ENCODE results near the gene ADIPOR2.
"Not testable (repeated sequence)": the region's sequence is repeated elsewhere in the genome, so short reads cannot be mapped to it uniquely, and the experiment has no call there.

Gene ADIPOR2

DNA sequence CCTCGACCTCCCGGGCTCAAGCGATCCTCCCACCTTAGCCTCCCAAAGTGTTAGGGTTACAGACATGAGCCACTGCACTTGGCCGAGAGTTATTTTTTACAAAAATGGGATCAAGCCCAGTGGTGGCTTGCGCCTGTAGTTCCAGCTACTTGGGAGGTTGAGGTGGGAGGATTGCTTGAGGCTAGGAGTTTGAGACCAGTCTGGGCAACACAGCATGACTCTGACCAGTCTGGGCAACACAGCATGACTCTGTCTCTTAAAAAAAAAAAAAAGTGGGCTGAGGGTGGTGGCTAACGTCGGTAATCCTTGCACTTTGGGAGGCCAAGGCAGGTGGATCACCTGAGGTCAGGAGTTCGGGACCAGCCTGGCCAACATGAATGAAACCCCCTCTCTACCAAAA is 4.2 kb downstream of the ADIPOR2 start:
- H3K4me1 ChIP-seq (ENCODE audit: control insufficient read depth in 1 of 2, insufficient read depth in 2 of 2, low read length in 2 of 2): peaks cover 4 to 38% of the 10 kb centered on the region in 2 donors

DNA sequence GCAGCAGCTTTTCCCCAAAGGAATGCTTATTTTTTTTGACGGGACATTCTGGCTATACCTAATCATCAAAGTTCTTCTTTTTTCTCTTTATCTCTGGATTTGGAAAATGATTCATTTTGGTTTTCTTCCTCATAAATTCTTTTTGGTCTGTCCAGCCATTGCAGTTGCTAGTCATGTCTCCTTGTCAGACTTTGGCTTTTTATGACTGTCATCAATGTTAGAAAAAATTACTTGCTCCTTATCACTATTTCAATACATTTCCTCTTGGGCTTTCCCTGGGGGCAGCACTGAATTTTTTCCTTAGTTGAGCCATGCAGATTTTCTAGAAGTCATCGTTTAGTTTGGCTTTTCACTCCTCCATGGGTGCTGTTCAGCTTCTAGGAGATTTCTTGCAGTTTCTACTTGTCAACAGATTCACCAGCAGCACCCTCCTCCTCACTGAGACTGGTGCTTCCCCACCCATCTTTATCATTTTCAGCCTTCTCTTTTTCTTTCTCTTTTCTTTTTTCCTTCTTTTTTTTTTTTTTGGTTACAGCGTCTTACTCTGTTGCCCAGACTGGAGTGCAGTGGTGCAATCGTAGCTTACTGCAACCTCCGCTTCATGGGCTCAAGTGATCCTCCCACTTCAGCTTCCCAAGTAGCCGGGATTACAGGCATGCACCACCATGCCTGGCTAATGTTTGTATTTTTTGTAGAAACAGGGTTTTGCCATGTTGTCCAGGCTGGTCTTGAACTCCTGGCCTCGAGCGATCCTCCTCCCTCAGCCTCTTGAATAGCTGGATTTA is 5.2 kb downstream of the ADIPOR2 start:
- Histone ChIP-seq H3K4me3 (ENCODE audit: low read depth in 1 of 2, low read length in 2 of 2) (no peak overlapping the region), H3K4me1 (ENCODE audit: control insufficient read depth in 1 of 2, insufficient read depth in 2 of 2, low read length in 2 of 2) (peaks cover 4 to 38% of the 10 kb centered on the region in 2 donors), H3K9me3 (ENCODE audit: control insufficient read depth in 1 of 2, low read length in 2 of 2) (no peaks in the 10 kb centered on the region), H3K36me3 (ENCODE audit: control insufficient read depth in 1 of 2, insufficient read depth in 2 of 2, low read length in 2 of 2) (no peaks in the 10 kb centered on the region), H3K27me3 (ENCODE audit: low read depth, low read length) (no peaks in the 10 kb centered on the region), H3K27ac (ENCODE audit: low read length) (no peak overlapping the region)

More for the DNA sequence above, 4.2 kb downstream of the ADIPOR2 start:
- not testable (repeated sequence) for H3K27ac ChIP-seq (ENCODE audit: low read length); H3K9me3 ChIP-seq (ENCODE audit: control insufficient read depth in 1 of 2, low read length in 2 of 2); H3K36me3 ChIP-seq (ENCODE audit: control insufficient read depth in 1 of 2, insufficient read depth in 2 of 2, low read length in 2 of 2); H3K27me3 ChIP-seq (ENCODE audit: low read depth, low read length); H3K4me3 ChIP-seq (ENCODE audit: low read depth in 1 of 2, low read length in 2 of 2)

DNA sequence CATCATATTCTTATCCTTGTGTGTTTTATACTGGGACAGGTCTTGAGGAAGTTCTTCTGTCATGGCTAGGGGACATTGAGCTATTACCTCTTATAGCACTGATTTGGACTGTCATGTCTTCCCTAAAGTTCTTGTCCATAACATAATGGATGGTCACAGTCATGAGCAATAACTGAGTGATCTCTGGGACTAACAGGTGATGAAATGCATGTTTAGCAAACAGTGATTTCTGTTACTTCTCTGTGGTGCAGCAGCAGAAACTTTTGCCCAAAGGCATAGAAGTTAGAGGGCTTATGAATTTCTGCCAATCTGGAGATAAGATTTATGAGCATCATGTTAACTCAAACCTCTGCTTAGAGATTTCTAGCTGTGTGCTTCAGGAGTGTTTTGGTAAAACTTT is 5.9 kb downstream of the ADIPOR2 start:
- peaks cover 4 to 38% of the 10 kb centered on the region in 2 donors for H3K4me1 ChIP-seq (ENCODE audit: control insufficient read depth in 1 of 2, insufficient read depth in 2 of 2, low read length in 2 of 2)
- no peak overlapping the region for H3K27ac ChIP-seq (ENCODE audit: low read length)
- H3K9me3 ChIP-seq (ENCODE audit: control insufficient read depth in 1 of 2, low read length in 2 of 2): no peaks in the 10 kb centered on the region

DNA sequence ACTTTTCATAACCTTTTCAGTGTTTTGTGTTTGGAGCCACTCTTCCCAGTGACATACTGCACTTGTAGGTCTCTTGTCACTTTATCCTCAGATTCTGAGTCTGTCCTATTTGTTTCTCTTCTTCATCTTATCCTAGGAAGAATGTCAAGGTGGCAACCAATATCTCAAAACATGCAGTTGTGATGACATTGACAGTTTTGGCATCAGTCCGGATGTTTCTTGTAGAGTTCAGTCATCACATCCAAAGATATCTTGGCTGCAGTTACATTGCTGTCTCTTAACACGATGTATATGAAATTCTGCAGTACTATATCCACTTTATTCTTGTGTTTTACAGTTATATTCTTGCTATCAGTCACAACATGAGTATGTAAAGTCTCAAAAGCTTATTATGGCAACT is 6.4 kb downstream of the ADIPOR2 start:
- Histone ChIP-seq H3K4me3 (ENCODE audit: low read depth in 1 of 2, low read length in 2 of 2) (no peak overlapping the region), H3K9me3 (ENCODE audit: control insufficient read depth in 1 of 2, low read length in 2 of 2) (no peaks in the 10 kb centered on the region), H3K36me3 (ENCODE audit: control insufficient read depth in 1 of 2, insufficient read depth in 2 of 2, low read length in 2 of 2) (no peaks in the 10 kb centered on the region), H3K27ac (ENCODE audit: low read length) (no peak overlapping the region), H3K27me3 (ENCODE audit: low read depth, low read length) (no peaks in the 10 kb centered on the region), H3K4me1 (ENCODE audit: control insufficient read depth in 1 of 2, insufficient read depth in 2 of 2, low read length in 2 of 2) (peaks cover 4 to 35% of the 10 kb centered on the region in 2 donors)

More for the DNA sequence above, 5.9 kb downstream of the ADIPOR2 start:
- Histone ChIP-seq H3K4me3 (ENCODE audit: low read depth in 1 of 2, low read length in 2 of 2) (no peak overlapping the region), H3K27me3 (ENCODE audit: low read depth, low read length) (no peaks in the 10 kb centered on the region), H3K36me3 (ENCODE audit: control insufficient read depth in 1 of 2, insufficient read depth in 2 of 2, low read length in 2 of 2) (no peaks in the 10 kb centered on the region)

DNA sequence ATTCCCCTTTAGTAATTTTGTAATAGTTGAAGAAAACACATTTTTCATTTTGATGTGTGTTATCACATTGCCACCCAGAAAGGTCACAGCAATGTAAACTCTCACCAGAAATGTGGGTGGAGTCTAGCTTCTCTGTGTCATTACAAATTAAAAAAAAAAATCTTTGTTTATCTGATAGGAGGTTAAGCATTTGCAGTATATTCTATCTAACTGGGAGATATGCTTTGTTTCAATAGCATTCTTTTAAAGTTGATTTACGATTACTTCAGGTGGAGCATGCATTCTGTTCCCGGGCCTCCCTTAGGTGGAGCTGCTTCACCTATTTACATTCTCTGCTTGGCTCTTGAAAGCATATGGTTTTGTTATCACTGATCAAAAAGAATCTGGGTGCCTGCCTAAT is 7.8 kb downstream of the ADIPOR2 start:
- H3K36me3 ChIP-seq (ENCODE audit: control insufficient read depth in 1 of 2, insufficient read depth in 2 of 2, low read length in 2 of 2): no peaks in the 10 kb centered on the region
- no peak overlapping the region for H3K4me3 ChIP-seq (ENCODE audit: low read depth in 1 of 2, low read length in 2 of 2)
- H3K4me1 ChIP-seq (ENCODE audit: control insufficient read depth in 1 of 2, insufficient read depth in 2 of 2, low read length in 2 of 2): peaks cover 4 to 26% of the 10 kb centered on the region in 2 donors
- H3K9me3 ChIP-seq (ENCODE audit: control insufficient read depth in 1 of 2, low read length in 2 of 2): no peaks in the 10 kb centered on the region
- no peak overlapping the region for H3K27ac ChIP-seq (ENCODE audit: low read length)
- H3K27me3 ChIP-seq (ENCODE audit: low read depth, low read length): no peaks in the 10 kb centered on the region

DNA sequence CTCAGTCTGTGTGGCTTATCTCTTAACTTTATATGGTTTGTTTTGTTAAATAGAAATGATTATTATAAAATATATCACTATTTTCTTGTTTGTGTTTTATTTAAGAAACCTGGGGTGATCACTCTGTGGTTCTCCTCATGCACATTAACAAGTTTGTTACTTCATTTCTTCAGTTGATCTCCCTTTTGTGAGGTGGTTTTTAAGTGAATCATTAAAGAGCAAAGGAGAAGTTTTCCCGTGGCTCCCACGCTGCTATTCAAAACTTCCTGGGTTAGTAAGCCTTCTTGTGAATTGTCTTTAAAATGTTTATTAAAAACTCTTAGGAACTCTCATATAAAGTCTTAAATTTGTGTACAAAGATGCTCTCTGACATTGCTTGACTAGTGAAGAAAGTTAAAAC is 11.8 kb downstream of the ADIPOR2 start:
- Histone ChIP-seq H3K9me3 (ENCODE audit: control insufficient read depth in 1 of 2, low read length in 2 of 2) (no peaks in the 10 kb centered on the region), H3K4me1 (ENCODE audit: control insufficient read depth in 1 of 2, insufficient read depth in 2 of 2, low read length in 2 of 2) (peaks cover 3 to 15% of the 10 kb centered on the region in 2 donors), H3K27me3 (ENCODE audit: low read depth, low read length) (no peaks in the 10 kb centered on the region), H3K27ac (ENCODE audit: low read length) (no peak overlapping the region), H3K36me3 (ENCODE audit: control insufficient read depth in 1 of 2, insufficient read depth in 2 of 2, low read length in 2 of 2) (no peaks in the 10 kb centered on the region), H3K4me3 (ENCODE audit: low read depth in 1 of 2, low read length in 2 of 2) (no peak overlapping the region)

DNA sequence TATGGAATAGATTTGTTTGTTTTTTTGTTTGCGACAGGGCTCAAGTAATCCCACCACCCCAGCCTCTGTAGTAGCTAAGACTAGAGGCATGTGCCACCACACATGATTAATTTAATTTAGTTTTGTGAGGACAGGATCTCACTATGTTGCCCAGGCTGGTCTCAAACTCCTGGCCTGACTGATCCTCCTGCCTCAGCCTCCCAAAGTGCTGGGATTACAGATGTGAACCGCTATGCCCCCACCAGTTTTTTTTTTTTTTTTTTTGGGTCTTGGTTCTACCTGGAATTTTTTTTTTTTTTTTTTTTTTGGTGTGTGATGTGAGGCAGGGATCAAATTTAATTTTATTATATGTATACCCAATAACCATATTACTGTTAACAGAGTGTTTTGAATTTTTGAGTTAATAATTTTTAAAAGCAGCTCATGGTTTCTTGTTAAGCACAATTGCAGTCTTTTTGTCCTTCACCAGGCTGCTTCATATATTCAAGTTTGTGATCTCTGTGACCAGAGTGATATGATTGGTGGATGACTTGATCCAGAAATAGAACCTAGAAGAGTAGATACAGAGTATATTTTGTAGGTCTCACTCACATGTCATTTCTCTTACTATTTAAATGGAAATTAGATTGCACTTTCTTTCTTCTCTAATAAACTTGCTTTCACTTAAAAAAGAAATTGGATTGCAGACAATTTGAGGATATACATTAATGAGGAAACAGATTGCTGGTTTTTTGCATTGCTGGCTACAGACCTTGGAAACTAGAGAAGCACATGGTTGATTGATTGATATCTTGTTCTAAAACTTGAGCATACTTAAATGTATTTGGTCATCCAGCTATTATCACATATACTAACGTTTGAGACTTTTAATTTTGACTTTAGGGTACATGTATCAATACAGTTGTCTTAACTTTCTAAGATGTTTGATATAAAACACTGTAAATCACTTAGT is 13.2 kb downstream of the ADIPOR2 start:
- Histone ChIP-seq H3K4me3 (ENCODE audit: low read depth in 1 of 2, low read length in 2 of 2) (no peak overlapping the region), H3K27ac (ENCODE audit: low read length) (no peak overlapping the region)

DNA sequence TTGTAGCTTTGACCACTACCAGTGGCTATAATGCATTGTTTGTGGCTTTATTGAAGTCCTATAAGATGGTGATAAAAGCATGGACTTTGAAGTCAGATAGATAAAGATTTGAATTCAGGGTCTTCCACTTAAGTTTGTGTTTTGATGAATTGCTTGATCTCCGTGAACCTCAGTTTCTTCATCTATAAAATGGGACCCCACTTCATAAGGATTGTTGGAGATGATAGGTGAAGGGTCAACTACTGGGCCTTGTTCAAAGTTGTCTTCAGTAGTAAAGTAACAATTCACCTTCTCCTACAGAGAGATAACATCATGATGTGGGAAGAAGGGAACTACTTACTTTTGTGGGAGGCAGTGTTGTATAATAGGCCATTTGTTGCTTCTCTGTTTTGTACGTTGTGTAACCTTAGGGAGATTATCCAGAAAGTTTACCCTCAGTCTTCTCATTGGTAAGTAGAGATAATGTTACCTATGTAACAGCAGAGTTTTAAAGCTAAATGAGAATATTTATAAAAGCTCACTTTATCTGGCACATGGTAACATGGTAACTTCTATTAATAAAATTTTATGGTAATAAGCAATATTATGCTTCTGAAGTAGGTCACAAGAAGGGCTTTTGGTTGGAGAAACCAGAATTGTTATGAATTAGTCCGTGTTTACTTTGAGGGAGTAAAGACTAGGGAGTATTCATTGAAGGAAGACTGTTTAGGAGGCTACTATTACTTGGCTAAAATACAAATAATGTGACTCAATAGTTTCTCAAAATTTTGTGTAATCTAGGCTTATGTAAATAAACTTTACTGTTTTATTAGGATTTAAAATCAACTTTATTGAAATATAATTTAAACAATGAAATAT is 15.1 kb downstream of the ADIPOR2 start:
- Histone ChIP-seq H3K4me3 (ENCODE audit: low read depth in 1 of 2, low read length in 2 of 2) (no peak overlapping the region), H3K9me3 (ENCODE audit: control insufficient read depth in 1 of 2, low read length in 2 of 2) (no peaks in the 10 kb centered on the region), H3K27me3 (ENCODE audit: low read depth, low read length) (no peaks in the 10 kb centered on the region), H3K36me3 (ENCODE audit: control insufficient read depth in 1 of 2, insufficient read depth in 2 of 2, low read length in 2 of 2) (no peaks in the 10 kb centered on the region), H3K4me1 (ENCODE audit: control insufficient read depth in 1 of 2, insufficient read depth in 2 of 2, low read length in 2 of 2) (peaks cover 3 to 4% of the 10 kb centered on the region in 2 donors), H3K27ac (ENCODE audit: low read length) (no peak overlapping the region)

More for the DNA sequence above, 13.2 kb downstream of the ADIPOR2 start:
- Histone ChIP-seq H3K27me3 (ENCODE audit: low read depth, low read length) (no peaks in the 10 kb centered on the region), H3K36me3 (ENCODE audit: control insufficient read depth in 1 of 2, insufficient read depth in 2 of 2, low read length in 2 of 2) (no peaks in the 10 kb centered on the region), H3K4me1 (ENCODE audit: control insufficient read depth in 1 of 2, insufficient read depth in 2 of 2, low read length in 2 of 2) (peaks cover 3 to 6% of the 10 kb centered on the region in 2 donors), H3K9me3 (ENCODE audit: control insufficient read depth in 1 of 2, low read length in 2 of 2) (no peaks in the 10 kb centered on the region)

DNA sequence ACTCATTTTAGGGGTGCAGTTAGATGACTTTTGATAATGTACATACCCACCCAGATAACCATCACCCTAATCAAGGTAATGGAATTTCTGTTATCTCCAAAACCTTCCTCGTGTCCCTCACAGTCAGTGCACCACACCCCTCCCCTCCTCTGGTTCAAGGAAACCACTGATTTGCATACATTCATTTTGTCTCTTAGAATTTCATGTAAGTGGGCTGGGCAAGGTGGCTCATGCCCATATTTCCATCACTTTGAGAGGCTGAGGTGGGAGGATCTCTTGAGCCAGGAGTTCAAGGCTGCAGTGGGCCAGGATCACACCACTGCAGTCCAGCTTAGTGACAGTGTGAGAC is 15.7 kb downstream of the ADIPOR2 start:
- peaks cover 3 to 5% of the 10 kb centered on the region in 2 donors for H3K4me1 ChIP-seq (ENCODE audit: control insufficient read depth in 1 of 2, insufficient read depth in 2 of 2, low read length in 2 of 2)
- H3K36me3 ChIP-seq (ENCODE audit: control insufficient read depth in 1 of 2, insufficient read depth in 2 of 2, low read length in 2 of 2): no peaks in the 10 kb centered on the region
- no peaks in the 10 kb centered on the region for H3K27me3 ChIP-seq (ENCODE audit: low read depth, low read length)
- H3K4me3 ChIP-seq (ENCODE audit: low read depth in 1 of 2, low read length in 2 of 2): no peak overlapping the region
- H3K27ac ChIP-seq (ENCODE audit: low read length): no peak overlapping the region
- no peaks in the 10 kb centered on the region for H3K9me3 ChIP-seq (ENCODE audit: control insufficient read depth in 1 of 2, low read length in 2 of 2)

DNA sequence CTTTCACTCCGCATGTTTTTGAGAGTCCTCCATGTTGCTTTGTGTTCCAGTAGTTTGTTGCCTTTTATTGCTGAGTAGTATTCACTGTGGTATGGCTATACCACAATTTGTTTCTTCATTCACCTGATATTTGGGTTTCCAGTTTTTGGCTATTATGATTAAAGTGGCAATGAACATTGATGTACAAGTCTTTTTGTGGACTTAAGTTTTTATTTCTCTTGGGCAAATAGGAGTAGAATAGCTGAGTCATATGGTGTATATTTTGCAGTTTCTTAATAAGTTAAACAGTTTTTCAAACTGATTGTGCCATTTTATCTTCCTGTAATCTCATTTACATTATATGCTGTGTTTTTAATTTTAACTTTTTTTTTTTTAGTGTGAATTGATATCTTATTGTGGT is 16.2 kb downstream of the ADIPOR2 start:
- Histone ChIP-seq H3K36me3 (ENCODE audit: control insufficient read depth in 1 of 2, insufficient read depth in 2 of 2, low read length in 2 of 2) (no peaks in the 10 kb centered on the region), H3K27me3 (ENCODE audit: low read depth, low read length) (no peaks in the 10 kb centered on the region), H3K4me1 (ENCODE audit: control insufficient read depth in 1 of 2, insufficient read depth in 2 of 2, low read length in 2 of 2) (peaks cover 3 to 9% of the 10 kb centered on the region in 2 donors), H3K9me3 (ENCODE audit: control insufficient read depth in 1 of 2, low read length in 2 of 2) (no peaks in the 10 kb centered on the region), H3K4me3 (ENCODE audit: low read depth in 1 of 2, low read length in 2 of 2) (no peak overlapping the region), H3K27ac (ENCODE audit: low read length) (no peak overlapping the region)

DNA sequence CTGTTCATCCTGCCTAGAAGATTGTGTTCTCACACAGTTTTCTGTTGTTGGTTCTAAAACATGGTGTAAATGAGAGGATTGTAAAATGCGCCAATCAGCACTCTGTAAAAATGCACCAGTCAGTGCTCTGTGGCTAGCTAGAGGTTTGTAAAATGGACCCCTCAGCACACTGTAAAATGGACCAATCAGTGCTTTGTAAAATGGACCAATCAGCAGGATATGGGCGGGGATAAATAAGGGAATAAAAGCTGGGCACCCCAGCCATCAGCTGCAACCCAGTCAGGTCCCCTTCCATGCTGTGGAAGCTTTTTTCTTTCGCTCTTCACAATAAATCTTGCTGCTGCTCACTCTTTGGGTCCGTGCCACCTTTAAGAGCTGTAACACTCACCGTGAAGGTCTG is 19.1 kb downstream of the ADIPOR2 start:
- not testable (repeated sequence) for H3K4me1 ChIP-seq (ENCODE audit: control insufficient read depth in 1 of 2, insufficient read depth in 2 of 2, low read length in 2 of 2); H3K4me3 ChIP-seq (ENCODE audit: low read depth in 1 of 2, low read length in 2 of 2); H3K27me3 ChIP-seq (ENCODE audit: low read depth, low read length); H3K9me3 ChIP-seq (ENCODE audit: control insufficient read depth in 1 of 2, low read length in 2 of 2); H3K27ac ChIP-seq (ENCODE audit: low read length); H3K36me3 ChIP-seq (ENCODE audit: control insufficient read depth in 1 of 2, insufficient read depth in 2 of 2, low read length in 2 of 2)

All from muscle layer of duodenum (tissue), 2 donors.